CD14-positive monocyte (primary cell): ENCODE measurements around the gene ERG. TPM values are rescaled to one million over a fixed set of nuclear protein-coding genes. Genes with fewer than 3 reads are reported as not detected.

Source experiments
- DNase-seq, 3 donors: peaks; one replicate each; pipeline ENCODE4 v3.0.0-alpha.2; 2011 to 2022
- H2AFZ ChIP-seq: 2 replicates; pipeline ENCODE4 v1.6.0; 2012; ENCODE audit warnings: mild to moderate bottlenecking, low read depth, low read length, inconsistent platforms; ENCODE audit not compliant: insufficient read depth, poor library complexity, severe bottlenecking
- H3K27ac ChIP-seq, 2 donors: 1 replicate in 1 of 2; 2 replicates in 1 of 2; pipeline ENCODE4 v1.5.1; 2012 to 2013; ENCODE audit warnings: low read length in 2 of 2, control low read depth in 1 of 2, inconsistent platforms in 1 of 2, low read depth in 1 of 2, mild to moderate bottlenecking in 1 of 2
- H3K27me3 ChIP-seq, 2 donors: one replicate each; pipeline versions ENCODE4 v1.6.0 to v1.6.1; 2011 to 2013; ENCODE audit warnings: low read length in 2 of 2; ENCODE audit not compliant: control insufficient read depth in 2 of 2, insufficient read depth in 2 of 2
- H3K36me3 ChIP-seq, 2 donors: replicated peaks in 1 of 2; 1 replicate in 1 of 2; 2 replicates in 1 of 2; pipeline versions ENCODE4 v1.5.1 to v1.6.1; 2012 to 2013; ENCODE audit warnings: low read length in 2 of 2, control low read depth in 1 of 2, inconsistent platforms in 1 of 2, mild to moderate bottlenecking in 1 of 2; ENCODE audit not compliant: insufficient read depth in 2 of 2, control insufficient read depth in 1 of 2
- H3K4me1 ChIP-seq, 2 donors: 1 replicate in 1 of 2; 2 replicates in 1 of 2; pipeline versions ENCODE4 v1.5.1 to v1.6.1; 2012 to 2013; ENCODE audit warnings: low read length in 2 of 2, control low read depth in 1 of 2, inconsistent platforms in 1 of 2, mild to moderate bottlenecking in 1 of 2, moderate library complexity in 1 of 2; ENCODE audit not compliant: insufficient read depth in 2 of 2, control insufficient read depth in 1 of 2
- H3K4me2 ChIP-seq: replicated peaks from 2 replicates; pipeline ENCODE3; 2012; ENCODE audit warnings: low read length, moderate library complexity, mild to moderate bottlenecking; ENCODE audit not compliant: poor library complexity, severe bottlenecking; ENCODE audit errors: extremely low read depth
- H3K4me3 ChIP-seq, 3 experiments: fragments of 200-600 bp in 1 of 3; sonication (generic) in 1 of 3; replicated peaks in 1 of 3; 1 replicate in 2 of 3; 2 replicates in 1 of 3; pipeline ENCODE4 v1.5.1; 2011 to 2013; ENCODE audit warnings: low read length in 3 of 3, mild to moderate bottlenecking in 3 of 3, control low read depth in 2 of 3, low read depth in 2 of 3, inconsistent platforms in 1 of 3, moderate library complexity in 1 of 3
- H3K79me2 ChIP-seq: 2 replicates; pipeline ENCODE4 v1.6.0; 2012; ENCODE audit warnings: mild to moderate bottlenecking, control low read depth, inconsistent platforms, low read length, moderate library complexity; ENCODE audit not compliant: insufficient read depth
- H3K9ac ChIP-seq: 2 replicates; pipeline ENCODE4 v1.6.0; 2017; ENCODE audit warnings: low read length, mild to moderate bottlenecking; ENCODE audit not compliant: insufficient read depth, poor library complexity, severe bottlenecking
- H3K9me3 ChIP-seq, 2 donors: replicated peaks in 1 of 2; 1 replicate in 1 of 2; 2 replicates in 1 of 2; pipeline versions ENCODE4 v1.5.1 to v1.6.1; 2012 to 2013; ENCODE audit warnings: low read length in 2 of 2, control low read depth in 1 of 2; ENCODE audit not compliant: control insufficient read depth in 1 of 2, insufficient read depth in 1 of 2
- H4K20me1 ChIP-seq: 2 replicates; pipeline ENCODE4 v1.6.0; 2012; ENCODE audit warnings: mild to moderate bottlenecking, low read length, control low read depth, moderate library complexity; ENCODE audit not compliant: insufficient read depth
- H3K27ac Mint-ChIP-seq, 7 donors: one replicate each; pipeline ENCODE4 v1.8.0; 2020; ENCODE audit warnings: mild to moderate bottlenecking in 7 of 7, mixed read lengths in 7 of 7, moderate library complexity in 6 of 7, inconsistent platforms in 2 of 7
- H3K27me3 Mint-ChIP-seq, 3 donors: one replicate each; pipeline ENCODE4 v1.8.0; 2021 to 2022; ENCODE audit warnings: low read depth in 3 of 3, mild to moderate bottlenecking in 3 of 3, mixed read lengths in 3 of 3, moderate library complexity in 3 of 3, inconsistent platforms in 1 of 3
- H3K36me3 Mint-ChIP-seq, 2 donors: one replicate each; pipeline ENCODE4 v1.8.0; 2020; ENCODE audit warnings: mixed read lengths in 2 of 2, inconsistent platforms in 1 of 2, mild to moderate bottlenecking in 1 of 2
- H3K4me1 Mint-ChIP-seq: one replicate; pipeline ENCODE4 v1.8.0; 2020; ENCODE audit warnings: mild to moderate bottlenecking, mixed read lengths
- H3K4me3 Mint-ChIP-seq, 2 donors: one replicate each; pipeline ENCODE4 v1.8.0; 2020; ENCODE audit warnings: mild to moderate bottlenecking in 2 of 2, mixed read lengths in 2 of 2, moderate library complexity in 1 of 2
- H3K9me3 Mint-ChIP-seq, 7 donors: one replicate each; pipeline ENCODE4 v1.8.0; 2020 to 2022; ENCODE audit warnings: mixed read lengths in 7 of 7, mild to moderate bottlenecking in 6 of 7, moderate library complexity in 6 of 7, inconsistent platforms in 2 of 7
- CTCF ChIP-seq: fragments of 200-600 bp; IDR thresholded peaks from one replicate; pipeline ENCODE4 v1.8.0; 2022; ENCODE audit warnings: antibody characterized with exemption, mild to moderate bottlenecking
- WGBS: methylation state at CpG from one replicate; pipeline ENCODE4 v1.1.5; 2013; ENCODE audit warnings: missing lambda C conversion rate; ENCODE audit not compliant: insufficient coverage; 5-methylcytosine and 5-hydroxymethylcytosine counted together
- intact Hi-C, 2 donors: fragments of 100-400 bp; cut with micrococcal nuclease; formaldehyde crosslinking; loops; one replicate each; pipeline versions ENCODE4 v1.15.0 to v1.15.1; 2023
- polyA plus RNA-seq, 3 donors: library from polyadenylated mRNA; depleted of rRNA in 1 of 3; unstranded in 2 of 3; stranded (reverse) in 1 of 3; fragments of 300-500 nt in 2 of 3; fragments of >200 nt in 1 of 3; fragmentation: Illumina TruSeq in 2 of 3; gene quantifications; 1 replicate in 2 of 3; 2 replicates in 1 of 3; pipeline ENCODE4 v1.2.3, GENCODE V29; 2012 to 2021

Gene ERG
- polyA plus RNA-seq, 3 donors: 0.16 to 0.22 TPM; not detected in 1

DNA sequence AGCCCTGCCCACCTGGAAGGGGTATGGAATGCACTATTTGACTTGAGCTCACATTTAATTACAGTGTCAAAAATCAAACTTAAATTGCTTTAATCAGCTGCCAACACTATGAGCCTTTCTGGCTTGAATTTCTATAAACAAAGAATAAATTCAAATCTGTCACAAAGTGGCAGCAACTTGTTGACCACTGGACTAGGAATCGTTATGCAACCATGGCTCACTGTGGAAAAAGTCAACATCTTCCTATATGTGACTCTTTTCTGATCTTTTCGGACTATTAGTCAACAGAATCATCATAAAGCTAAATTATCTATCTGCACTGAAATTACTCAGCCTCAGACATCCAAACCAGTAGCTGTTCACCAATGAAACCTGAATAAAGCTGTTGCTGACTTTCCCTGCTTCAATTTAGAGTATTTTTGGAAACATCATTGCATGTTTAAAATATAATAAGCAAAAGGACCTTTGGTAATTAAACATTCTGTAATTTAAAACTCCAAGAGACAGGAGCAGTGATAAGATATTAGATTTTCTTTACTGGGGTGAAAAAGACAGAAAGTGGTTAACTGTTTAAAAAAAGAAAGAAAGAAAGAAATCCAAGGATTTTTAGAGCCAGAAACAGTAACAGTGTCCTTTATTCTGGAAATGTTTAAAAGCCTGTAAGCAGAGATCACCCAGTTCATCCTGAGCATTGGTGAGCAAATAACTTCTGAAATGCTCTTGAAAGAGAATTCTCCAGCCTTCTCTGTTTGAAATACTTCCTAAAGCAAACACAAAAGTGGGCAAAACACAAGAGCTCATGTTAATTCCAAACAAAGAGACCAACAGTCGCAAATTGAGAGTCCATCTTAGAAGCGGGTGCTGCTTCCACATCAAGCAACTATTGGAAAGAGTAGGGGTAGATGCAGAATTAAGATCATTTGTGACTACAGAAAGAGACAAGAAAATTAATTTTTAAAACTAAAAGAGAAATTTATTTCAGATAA, 26.2 kb upstream of the ERG start:
- peaks cover 0 to 3% (median 0%) of the 10 kb centered on the region in 7 donors for H3K9me3 Mint-ChIP-seq
- Histone ChIP-seq H3K79me2 (no peaks in the 10 kb centered on the region), H3K4me1 (no peaks in the 10 kb centered on the region), H3K4me3 (no peak overlapping the region), H3K36me3 (no peaks in the 10 kb centered on the region), H3K9me3 (no peaks in the 10 kb centered on the region), H3K27ac (no peak overlapping the region), H3K4me2 (no peak overlapping the region), H4K20me1 (no peaks in the 10 kb centered on the region), H3K9ac (no peak overlapping the region), H2AFZ (no peak overlapping the region), H3K27me3 (no peaks in the 10 kb centered on the region)
- no peak overlapping the region for H3K4me3 Mint-ChIP-seq
- TF ChIP-seq CTCF: no peak
- WGBS: no CpG with 5 or more reads among the region's 4 CpGs
- H3K27me3 Mint-ChIP-seq: peaks cover 2% of the 10 kb centered on the region in 3 donors
- intact Hi-C loops: no loop called here
- H3K36me3 Mint-ChIP-seq: no peaks in the 10 kb centered on the region
- peaks cover 9% of the 10 kb centered on the region for H3K4me1 Mint-ChIP-seq
- no peak overlapping the region for H3K27ac Mint-ChIP-seq
- no peak for DNase-seq

- intact Hi-C loops: no loop called here
- 50% methylated on average over 8 of the region's 9 CpGs for WGBS
- H3K79me2 ChIP-seq: no peaks in the 10 kb centered on the region
- peaks cover 0 to 4% (median 0%) of the 10 kb centered on the region in 7 donors for H3K9me3 Mint-ChIP-seq
- no peak overlapping the region for H3K27ac ChIP-seq
- peaks cover 0 to 4% (median 2%) of the 10 kb centered on the region in 3 donors for H3K27me3 Mint-ChIP-seq
- TF ChIP-seq CTCF: no peak
- H3K4me1 Mint-ChIP-seq: peaks cover 9% of the 10 kb centered on the region
- H3K4me3 Mint-ChIP-seq: no peak overlapping the region
- H3K9ac ChIP-seq: no peak overlapping the region
- H3K4me1 ChIP-seq: no peaks in the 10 kb centered on the region
- H3K9me3 ChIP-seq: no peaks in the 10 kb centered on the region
- H3K27me3 ChIP-seq: no peaks in the 10 kb centered on the region
- H4K20me1 ChIP-seq: no peaks in the 10 kb centered on the region
- H2AFZ ChIP-seq: no peak overlapping the region
- no peaks in the 10 kb centered on the region for H3K36me3 Mint-ChIP-seq
- no peak overlapping the region for H3K27ac Mint-ChIP-seq
- H3K36me3 ChIP-seq: no peaks in the 10 kb centered on the region
- H3K4me3 ChIP-seq: no peak overlapping the region
- no peak overlapping the region for H3K4me2 ChIP-seq
- DNase-seq: no peak
These were observed 22.2 kb upstream of the ERG start for GRCh38 chr21:38520511-38520910.
